Activated T-cell treated with anti-CD3 and anti-CD28 coated beads, Interleukin-2, amount 50 U/mL, for 1 hour (primary cell): ENCODE measurements around the gene DAB1.
"Not testable (repeated sequence)": the region's sequence is repeated elsewhere in the genome, so short reads cannot be mapped to it uniquely, and the experiment has no call there.

Experiments
- DNase-seq: peaks from one replicate; pipeline ENCODE4 v3.0.0-alpha.2; 2020

DAB1 gene

DNA sequence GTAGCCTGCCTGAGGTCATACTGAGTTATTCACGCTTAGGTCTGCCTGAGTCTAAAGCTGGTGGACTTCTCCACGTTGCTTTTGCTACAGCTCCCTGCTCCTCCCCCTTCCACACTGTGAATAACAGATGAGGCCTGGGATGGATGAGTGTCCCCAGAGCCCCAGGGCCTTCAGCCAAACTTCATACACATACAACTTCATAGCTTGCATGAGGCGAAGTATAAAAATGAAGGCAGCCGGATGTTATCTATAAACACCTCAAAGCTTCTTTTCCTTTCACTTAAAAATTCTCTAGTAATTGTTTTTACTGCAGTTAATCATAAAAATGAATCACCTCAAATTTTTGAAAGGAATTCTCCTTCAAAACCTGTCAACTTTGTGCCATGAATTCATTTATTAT lies 70.2 kb downstream of the DAB1 start:
- no peak for DNase-seq

DNA sequence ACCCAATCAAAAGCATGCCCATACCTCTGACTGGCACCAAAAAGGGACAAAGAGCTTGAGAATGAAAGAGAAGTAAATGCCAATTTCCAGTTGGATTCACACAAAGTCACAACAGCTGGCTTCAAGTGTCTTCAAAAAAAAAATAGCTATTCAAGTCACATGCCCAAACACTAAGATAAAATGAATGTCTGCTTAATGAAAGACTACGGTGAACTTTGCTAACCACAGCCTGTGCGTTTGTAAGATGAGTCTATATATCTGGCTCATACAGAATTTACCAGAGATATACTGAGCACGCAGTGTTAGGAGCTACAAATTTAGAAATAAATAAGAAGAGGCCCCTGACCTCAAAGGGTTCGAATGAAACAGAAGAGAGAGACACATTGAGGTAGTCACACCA lies 73.2 kb downstream of the DAB1 start:
- no peak for DNase-seq

DNA sequence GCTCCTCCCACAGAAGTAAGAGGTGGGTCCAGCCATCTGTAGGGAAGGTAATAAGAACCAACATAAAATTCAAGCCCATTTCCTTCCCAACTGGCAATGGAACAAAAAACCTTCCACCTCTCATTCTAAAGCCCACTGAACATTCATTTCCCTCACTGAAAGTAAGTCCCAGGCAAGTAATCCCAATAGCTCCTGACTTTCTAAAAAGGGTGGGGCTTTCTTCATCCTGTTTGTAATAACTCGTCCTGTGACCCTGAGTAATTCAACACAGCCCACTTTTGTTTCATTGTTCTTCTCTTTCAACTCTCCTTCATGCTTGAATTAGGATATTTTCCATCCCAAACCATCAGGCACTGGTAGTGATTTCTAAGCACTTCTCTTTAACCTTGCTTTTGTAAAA lies 74.9 kb downstream of the DAB1 start:
- no peak for DNase-seq

DNA sequence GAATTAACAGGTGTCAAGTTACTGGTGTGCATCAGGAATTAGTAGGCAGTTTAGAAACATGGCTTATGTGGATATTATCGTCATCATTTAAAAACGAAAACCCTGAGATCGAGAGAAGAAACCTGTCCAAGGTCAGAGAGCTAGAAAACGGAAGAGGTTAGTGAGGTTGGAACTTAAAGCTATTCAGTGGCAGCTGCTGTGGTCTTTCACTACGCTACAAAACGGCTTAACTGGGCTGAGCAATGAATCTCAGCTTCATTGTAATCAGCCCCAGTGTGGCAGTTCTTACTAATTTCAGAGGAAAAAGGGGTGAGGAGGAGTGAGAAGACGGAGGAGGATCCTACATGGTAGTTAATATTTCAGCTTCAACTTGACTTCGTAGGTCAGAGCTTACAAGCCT lies 77.9 kb downstream of the DAB1 start:
- DNase-seq, result no peak

DNA sequence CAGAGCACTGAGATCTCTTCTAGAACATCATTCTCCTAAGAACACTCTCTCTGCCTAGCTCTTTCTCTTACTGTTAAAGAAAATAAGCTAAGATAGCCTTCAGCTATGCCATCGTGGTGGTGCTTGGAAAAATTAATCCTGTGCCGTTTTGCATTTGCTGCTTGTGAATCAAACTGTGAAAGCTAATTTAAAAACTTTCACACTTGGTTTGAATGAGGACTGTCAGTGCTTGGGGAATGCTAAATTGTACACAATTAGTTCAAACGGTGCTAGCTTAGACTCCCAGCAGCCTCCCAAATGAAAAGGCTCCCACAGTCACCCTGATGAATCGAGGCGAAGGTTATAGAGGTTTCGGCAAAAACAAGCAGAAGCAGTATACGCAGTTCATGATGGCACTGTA lies 79.6 kb downstream of the DAB1 start:
- no peak for DNase-seq

DNA sequence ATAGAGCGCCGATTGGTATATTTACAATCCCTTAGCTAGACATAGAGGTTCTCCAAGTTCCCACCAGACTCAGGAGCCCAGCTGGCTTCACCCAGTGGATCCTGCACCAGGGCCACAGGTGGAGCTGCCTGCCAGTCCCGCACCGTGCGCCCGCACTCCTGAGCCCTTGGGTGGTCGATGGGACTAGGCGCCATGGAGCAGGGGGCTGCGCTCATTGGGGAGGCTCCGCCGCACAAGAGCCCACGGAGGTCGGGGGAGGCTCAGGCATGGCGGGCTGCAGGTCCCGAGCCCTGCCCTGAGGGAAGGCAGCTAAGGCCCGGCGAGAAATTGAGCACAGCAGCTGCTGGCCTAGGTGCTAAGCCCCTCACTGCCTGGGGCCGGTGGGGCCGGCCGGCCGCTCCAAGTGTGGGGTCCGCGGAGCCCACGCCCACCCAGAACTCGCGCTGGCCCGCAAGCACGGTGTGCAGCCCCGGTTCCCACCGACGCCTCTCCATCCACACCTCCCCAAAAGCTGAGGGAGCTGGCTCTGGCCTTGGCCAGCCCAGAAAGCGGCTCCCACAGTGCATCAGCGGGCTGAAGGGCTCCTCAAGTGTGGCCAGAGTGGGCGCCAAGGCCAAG lies 80.5 kb downstream of the DAB1 start:
- DNase-seq, result not testable (repeated sequence)

DNA sequence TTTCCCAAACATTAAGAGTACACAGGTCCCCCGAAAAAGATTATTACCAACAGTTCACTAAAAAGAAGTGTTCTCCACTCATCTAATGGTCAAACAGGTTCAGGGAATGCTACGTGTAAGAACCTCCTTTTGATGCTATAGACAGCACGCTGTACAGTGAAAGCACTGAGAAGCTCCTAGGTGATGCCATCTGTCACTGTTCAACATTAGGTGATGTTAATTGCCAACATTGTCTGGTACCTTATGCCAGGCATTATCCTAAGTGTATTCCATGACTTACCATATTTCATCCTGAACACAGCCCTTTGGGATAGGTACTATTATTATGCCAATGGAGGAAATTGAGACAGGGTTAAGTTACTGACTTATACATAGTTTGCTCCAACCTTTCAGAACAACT lies 82.1 kb downstream of the DAB1 start:
- DNase-seq, result no peak

DNA sequence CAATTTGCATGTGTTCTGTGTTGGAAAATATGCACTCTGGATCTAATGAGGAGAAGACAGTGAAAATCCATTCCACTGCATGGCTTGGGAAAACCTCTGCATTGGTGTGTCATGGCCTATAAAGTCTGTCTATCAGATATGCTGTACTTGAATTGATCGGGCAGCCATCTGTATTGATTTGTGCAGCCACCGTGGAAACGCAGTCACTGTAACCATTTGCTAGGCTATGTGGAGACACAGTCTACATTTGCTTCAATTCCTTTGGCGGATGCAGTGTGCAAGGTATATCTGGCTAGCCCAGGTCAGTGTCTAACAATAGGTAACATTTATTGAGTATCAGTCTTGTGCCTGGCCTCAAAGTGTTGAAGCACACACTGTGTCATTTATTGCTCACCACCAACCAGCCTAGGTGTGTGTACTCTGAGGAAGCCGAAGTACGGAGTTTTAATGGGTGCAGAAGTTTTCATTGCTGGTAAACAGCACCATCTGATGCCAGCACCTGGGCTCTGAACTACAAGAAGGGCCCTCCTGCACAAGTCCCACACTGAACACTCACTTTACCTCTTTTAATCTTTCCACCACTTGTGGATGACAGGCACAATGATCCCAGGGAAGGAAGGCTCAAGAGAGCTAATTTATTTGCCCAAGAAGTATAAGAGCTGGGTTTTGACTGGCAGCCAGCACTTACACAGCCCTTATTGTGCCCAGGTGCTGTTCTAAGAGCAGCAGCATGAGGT lies 83.4 kb downstream of the DAB1 start:
- no peak for DNase-seq

DNA sequence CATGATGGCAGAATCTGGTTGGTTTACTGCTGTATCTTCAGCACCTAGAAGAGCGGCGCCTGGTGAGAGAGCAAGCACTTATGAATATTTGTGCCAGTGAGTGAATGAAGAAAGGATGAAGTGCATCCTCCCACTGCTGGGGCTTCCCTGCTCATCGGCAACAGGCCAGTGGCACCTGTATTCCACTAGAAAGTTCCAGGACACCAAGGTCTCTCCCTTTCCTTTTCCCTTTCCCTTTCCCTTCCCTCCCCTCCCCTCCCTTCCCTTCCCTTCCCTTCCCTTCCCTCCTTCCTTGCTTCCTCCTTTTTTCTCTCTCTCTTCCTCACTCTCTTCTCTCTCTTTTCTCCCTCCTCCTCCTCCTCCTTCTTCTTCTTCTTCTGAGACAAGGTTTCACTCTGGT lies 86.2 kb downstream of the DAB1 start:
- DNase-seq, result no peak

DNA sequence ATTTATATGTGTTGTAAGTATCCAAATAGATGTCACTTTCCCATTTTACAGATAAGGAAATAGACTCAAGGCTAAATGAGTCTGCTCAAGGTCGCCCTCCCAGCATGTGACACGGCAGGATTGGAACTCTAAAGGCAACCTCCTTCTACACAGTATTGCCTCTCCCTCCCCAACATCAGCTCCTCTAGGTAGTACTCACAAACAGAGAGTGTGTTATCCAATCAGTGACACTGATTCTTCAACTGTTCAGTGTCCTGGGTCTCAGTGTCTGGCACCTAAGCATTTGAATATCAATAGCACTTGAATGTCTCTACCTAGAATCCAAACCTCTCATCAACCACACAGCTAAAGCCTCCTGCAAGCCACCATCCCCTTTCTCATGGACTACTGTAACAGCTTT lies 87.1 kb downstream of the DAB1 start:
- no peak for DNase-seq

DNA sequence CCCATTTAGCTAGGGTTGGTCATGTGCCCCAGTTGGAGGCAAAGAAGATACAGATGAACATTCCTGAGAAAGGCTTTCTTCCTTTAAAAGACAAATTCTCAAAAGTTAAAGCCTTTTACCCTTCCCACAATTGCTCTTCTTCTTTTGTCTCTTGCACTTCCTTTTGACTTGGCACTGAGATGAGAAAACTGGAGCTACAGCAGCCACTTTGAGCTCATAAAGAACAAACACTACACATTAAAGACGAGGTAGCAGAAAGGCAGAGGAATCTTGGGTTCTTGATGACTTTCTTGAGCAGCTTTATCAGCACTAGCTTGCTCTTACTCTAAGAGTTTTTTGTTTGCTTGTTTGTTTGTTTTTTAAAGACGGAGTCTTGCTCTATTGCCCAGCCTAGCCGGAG lies 92.2 kb downstream of the DAB1 start:
- no peak for DNase-seq

DNA sequence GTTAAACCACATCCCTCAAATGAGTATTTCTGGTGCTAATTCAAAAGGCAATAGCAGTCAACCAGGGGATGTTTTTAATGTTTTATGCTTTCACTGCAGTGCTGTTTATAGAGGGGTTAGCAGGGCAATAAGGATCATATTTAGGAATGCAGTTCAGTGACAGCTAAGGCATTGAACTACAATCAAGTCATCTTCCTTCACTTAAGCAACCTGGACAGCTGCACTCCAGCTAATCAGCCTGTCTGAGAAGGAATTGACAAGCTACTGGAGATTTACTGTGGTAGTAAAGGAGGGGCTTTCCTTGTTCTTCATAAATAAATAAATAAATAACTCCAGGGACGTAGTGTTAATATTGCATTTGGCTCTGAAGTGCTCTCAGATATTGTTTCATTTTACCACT lies 93.9 kb downstream of the DAB1 start:
- no peak for DNase-seq

DNA sequence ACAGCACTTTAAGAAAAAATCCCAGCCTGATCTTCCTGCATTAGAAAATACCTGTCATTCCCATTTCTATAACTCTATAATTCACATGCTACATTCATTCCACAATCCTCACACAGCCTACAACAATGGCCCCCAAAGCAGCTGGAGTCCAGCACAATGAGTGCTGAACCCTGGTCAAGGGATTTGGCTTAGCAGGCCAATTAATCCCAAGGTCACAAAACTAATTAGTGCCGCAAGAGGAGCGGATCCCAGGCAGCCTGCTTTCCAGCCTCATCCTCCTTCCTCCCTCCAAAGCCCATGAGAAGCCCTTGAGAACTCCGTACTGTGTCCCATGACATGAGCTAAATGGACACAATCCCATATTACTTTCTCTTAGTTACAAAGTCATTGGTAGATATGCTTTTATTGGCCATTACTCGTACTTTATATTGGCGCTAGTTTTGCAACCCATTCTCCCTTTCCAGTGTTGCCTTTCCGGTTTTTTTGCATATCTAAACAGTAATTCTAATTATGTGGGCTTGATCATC lies 94.8 kb downstream of the DAB1 start:
- DNase-seq, result no peak

DNA sequence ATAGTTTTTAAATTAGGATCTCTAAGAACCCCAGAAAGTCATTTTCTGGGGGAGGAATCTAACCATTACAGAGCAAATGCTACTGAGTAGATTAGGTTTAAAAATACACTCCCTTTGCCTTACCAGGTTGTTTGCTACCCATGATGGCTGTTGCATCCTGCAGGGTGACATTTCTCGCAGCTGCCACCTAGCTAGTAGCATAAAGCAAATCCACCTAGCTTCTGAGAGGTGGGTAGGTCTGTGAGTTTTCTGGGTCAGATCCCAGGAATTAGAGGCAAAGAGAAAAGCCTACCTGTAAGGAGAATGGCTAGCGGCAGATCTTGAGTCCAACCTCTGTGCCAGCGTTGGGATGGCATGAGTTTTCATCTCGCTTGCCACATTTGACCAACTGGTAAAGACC lies 95.9 kb downstream of the DAB1 start:
- no peak for DNase-seq

DNA sequence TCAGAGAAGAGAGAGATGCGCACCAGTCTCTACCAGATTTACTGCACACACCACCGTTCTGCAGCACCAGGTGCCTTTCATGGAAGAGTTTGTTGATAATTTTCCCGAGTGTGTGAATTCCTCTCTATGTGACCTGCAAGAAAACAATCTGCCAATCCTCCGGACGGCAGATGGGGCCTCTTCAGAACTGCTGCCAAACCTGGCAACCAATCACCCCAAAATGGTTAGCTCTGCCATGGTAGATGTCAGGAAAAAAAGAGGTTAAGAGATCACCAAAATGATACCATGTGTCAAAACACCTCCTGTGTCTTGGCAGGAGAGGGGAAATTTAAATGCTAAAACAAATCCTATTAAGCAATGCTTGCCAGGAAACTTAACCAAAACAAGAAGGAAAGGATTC lies 96.5 kb downstream of the DAB1 start:
- no peak for DNase-seq

DNA sequence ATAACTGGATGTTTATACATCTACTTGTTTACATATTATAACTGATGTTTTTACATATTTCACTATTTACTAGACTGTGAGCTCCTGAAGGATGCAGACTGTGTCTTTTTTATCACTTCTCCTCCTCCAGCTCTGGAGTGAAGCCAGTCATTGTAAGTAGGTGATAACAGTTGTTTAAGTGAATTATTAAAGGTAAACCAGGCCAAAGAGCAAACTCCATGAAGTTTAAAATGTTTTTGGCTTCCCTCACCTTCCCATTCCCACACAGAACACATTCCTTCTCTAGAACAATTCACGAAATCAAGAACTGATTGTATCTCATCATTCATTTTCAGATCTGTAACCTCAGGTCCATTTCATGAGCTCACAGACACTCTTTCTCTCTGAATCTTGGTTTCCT lies 98.3 kb downstream of the DAB1 start:
- no peak for DNase-seq

DNA sequence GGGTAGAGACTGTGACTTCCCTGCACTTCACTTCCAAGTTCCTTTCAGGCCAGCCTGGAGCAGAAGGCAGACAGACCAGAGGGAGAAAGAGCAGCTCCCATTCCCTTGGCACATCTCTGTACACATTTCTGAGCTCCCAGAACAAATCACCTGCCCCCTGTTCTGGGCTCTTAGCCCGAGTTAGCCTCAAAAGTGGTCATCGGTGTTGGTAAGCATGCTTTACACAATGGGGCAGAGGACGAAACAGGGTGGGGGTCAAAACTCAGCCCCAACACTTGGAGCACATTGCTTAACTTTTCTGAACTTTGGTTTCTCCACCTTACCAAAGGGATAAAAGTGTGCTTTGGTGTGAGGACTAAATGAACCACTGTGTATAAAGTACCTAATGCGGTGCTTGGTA lies 98.7 kb downstream of the DAB1 start:
- DNase-seq, result no peak

DNA sequence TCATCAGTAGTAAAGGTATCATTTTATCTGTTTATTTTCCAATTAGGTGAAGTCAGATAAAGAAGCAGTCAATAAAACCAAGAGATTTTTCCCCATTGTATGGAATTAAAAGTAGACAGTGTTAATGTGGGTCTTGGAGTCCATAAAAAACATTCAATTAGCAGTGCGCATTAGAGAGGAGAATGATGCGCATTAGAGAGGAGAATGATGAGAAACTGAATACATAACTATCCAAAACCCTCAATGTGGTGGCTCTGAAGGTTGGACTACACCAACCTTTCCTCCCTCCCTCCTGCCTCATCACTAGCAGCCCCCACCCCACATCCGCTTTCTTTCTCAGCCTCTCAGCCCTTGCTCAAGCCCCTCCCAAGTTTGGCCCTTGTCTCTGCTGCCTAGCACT lies 99.5 kb downstream of the DAB1 start:
- DNase-seq, result no peak

DNA sequence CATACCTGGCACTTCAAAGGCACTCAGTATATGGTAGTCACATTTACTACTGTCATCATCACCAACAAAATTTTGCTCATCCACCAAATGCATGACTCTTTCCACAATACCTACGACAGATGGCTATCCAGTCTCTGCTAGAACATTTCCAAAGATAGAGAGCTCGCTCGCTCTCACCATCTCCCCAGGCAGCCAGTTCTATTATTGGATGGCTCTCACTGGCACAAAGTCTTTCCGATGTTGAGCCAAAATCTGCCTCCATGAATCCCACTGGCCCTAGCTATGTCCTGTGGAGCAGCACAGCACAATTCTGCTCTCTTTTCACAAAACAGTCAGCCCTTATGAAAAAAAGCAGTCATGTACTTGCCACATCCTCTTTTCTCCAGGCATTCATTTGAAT lies 102.1 kb downstream of the DAB1 start:
- DNase-seq, result no peak

DNA sequence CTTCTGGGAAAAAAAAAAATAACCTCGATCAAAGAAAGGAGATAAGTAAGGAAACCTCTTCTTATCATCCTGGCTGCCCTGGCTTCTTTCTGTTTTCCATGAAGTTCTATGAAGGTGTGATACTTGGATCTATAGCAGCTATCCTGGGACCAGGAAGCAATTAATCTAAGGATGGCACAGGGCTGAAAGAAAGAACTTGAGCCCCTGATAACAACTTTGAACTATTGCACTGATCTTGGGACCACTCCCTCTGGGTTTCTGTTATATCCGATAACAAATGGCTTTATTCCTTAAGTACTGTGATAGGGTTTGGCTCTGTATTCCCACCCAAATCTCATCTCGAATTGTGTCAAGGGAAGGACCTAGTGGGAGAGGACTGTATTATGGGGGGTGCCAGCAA lies 104.1 kb downstream of the DAB1 start:
- no peak for DNase-seq

DNA sequence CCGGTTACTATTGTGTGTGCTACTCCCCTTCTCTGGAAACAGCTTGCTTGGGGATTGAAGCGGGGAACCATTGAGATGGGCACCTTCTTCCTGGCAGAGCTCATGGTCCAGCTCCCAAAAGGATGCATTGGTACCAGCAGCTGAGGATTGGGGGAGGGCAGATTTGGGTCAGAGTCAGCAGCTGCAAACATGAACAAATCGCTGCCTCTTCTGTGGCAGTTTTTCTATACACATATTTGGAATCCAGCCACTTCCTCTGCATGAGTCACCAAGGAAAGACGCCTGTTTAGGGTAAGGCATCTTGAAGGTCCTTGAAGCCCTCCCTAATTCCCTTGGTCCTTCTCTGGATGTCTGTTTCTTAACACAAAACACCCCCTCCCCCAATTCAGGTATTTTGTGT lies 104.7 kb downstream of the DAB1 start:
- no peak for DNase-seq

DNA sequence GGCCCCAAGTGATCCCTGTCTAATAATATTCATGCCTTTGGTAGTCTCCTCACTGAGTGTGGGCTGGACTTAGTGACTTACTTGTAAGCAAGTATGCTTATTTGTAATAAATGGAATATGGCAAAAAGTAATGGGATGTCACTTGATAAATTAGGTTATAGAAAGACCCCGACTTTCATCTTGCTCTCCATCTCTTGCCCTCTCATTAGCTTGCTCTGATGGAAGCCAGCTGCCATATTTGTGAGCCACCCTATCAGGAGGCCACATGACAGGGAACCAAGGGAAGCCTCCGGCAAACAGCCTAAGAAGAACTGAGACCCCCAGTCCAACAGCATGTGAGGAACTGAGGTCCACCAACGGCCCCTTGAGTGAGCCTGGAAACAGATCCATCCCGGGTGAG lies 107.0 kb downstream of the DAB1 start:
- DNase-seq, result no peak

DNA sequence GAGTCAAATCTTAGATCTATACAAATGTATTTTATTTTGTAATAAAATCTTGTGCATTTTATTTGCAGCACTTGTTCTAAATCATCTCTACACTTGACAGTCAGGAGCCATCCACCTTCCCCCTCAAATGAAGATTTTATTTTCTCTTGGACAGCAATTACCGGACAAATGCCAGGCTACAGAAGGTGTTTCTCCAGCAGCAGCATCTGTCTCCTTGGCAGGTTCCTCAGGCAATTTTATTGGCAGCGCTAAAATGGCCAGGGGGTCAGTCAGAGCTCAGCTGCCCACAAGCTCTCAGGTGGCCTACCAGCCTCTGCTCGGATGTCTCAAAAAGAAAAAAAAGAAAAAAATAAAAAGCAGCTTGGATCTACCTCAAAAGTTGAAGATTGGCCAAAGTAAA lies 107.6 kb downstream of the DAB1 start:
- no peak for DNase-seq

DNA sequence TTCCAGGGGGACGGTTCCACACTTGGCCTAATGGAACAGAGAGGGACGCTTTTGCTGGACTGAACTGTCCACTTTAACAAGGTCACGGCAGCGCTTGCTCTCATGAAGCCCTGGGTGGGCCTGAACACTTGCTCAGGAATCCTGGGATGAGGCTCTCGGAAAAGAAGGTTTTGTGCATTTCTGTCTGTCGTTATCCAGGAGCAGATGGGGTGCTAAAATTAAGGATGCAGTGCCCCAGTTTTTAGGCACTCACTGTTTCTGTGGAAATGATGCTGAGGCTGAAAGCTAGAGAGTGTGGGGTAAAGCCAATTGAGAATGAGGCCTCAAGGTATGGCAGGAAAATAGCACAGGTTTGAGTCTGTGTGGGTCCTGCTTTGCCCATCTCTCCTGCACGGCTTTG lies 111.0 kb downstream of the DAB1 start:
- no peak for DNase-seq

DNA sequence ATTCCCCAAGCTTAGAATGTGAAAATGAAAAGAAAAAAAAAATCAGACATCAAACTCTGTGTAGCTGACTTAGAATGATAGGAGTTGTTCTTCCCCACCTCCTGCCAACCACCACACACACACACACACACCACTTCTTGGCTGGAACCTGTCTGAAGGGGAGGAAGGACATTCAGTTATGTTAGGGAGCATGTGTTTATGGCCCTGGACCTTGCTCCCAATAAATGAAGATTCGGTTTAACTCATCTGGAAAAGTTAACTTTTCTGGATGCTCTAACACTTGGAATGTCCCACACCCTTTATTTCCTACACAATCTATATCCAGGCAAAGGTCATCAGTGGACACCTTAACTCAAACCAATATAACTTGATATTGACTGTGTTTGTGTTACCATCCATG lies 112.4 kb downstream of the DAB1 start:
- DNase-seq, result no peak
